ENCODE results near the gene PIGL. TPM values are rescaled to one million over a fixed set of nuclear protein-coding genes. Genes with fewer than 3 reads are reported as not detected.

Gene PIGL
- total RNA-seq, 1 donor from 2014 or later = 29.7 TPM

DNA sequence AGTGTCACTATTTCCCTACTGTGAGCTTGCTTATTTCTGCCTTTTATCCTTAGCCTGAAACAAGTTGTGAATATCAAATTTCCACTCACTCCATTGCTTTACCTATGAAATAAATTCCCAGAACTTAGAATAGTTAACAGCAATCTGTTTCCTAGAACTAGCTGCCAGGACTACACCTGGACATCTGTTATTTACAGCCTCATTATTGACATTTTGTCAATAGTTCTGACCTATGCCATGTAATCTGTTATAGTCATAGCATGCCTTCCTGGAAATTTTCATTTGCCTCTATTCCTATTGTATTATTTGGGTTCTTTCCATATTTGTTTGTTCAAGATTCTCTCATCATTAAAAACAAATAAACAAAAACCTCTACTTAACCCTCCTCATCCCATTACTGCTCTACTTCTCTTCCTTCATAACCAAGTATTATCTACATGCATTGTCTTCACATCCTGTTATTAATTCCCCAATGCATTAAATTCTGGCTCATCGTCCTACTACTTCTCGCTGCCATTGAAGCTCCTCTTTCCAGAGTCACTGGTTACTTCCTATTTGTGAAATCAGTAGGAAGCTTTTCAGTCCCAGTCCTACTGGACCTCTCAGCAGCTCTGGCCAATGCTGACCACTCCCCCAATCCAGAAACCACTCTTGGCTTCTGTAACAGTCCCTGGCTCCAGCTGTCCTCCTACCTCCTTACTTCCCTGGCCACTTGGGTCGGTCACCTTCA lies 55.3 kb downstream of the PIGL start:
- Mint-ChIP-seq H3K36me3 (peaks cover 5% of the 10 kb centered on the region), H3K4me1 (ENCODE audit: unreplicated experiment) (no peaks in the 10 kb centered on the region), H3K9me3 (peaks cover 8% of the 10 kb centered on the region), H3K27ac (no peak overlapping the region), H3K27me3 (no peaks in the 10 kb centered on the region), H3K4me3 (no peak overlapping the region)
- no peak for DNase-seq (ENCODE audit: extremely low spot score, unreplicated experiment)
- no peak for TF ChIP-seq CTCF (conservative IDR thresholded peaks at IDR 0.05)

DNA sequence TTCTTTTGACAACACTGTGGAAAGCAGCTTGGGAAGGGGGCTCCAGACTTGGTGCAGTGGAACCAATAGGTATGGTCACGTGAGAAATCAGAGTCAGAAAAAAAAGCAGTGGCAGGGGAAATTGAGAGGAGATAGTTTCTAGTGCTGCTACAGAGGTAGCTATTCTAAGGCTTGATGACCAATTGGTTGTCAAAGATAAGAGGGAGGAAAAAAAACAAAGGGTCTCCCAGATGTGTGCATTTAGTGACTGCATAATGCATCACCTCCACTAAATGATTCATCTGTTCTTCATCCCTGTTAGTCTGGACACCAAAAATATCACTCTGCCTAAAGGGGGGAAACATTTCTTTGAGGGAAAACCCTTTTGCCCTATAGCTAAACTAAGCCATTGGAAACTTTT lies 56.5 kb downstream of the PIGL start:
- TF ChIP-seq CTCF (conservative IDR thresholded peaks at IDR 0.05) = no peak
- peaks cover 8% of the 10 kb centered on the region for H3K9me3 Mint-ChIP-seq
- H3K4me3 Mint-ChIP-seq = no peak overlapping the region
- no peaks in the 10 kb centered on the region for H3K27me3 Mint-ChIP-seq
- H3K27ac Mint-ChIP-seq = no peak overlapping the region
- H3K36me3 Mint-ChIP-seq = peaks cover 6% of the 10 kb centered on the region
- H3K4me1 Mint-ChIP-seq (ENCODE audit: unreplicated experiment) = no peaks in the 10 kb centered on the region
- DNase-seq (ENCODE audit: extremely low spot score, unreplicated experiment) = no peak

DNA sequence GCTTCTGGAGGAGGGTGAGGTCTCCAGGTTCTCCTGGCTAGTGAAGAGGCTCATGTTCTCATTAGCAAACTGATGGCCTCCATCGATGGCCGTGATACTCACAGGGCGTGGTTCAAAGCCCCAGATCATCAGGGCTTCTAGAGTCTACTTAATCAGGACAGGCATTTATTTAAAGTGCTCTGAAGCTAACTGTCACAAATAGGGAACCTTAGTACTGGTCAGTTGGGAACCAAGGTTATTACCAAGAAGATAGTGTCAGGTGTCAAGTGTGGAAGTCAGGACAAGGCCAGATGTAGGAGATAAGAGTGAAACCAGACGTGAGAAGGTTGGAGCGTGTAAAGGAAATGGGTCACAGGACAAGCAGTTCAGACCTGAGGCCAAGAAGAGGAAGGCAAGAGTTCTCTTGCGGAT lies 56.9 kb downstream of the PIGL start:
- peaks cover 10% of the 10 kb centered on the region for H3K36me3 Mint-ChIP-seq
- H3K9me3 Mint-ChIP-seq = peaks cover 8% of the 10 kb centered on the region
- no peak for DNase-seq (ENCODE audit: extremely low spot score, unreplicated experiment)
- no peaks in the 10 kb centered on the region for H3K4me1 Mint-ChIP-seq (ENCODE audit: unreplicated experiment)
- no peaks in the 10 kb centered on the region for H3K27me3 Mint-ChIP-seq
- no peak for TF ChIP-seq CTCF (conservative IDR thresholded peaks at IDR 0.05)
- no peak overlapping the region for H3K27ac Mint-ChIP-seq
- no peak overlapping the region for H3K4me3 Mint-ChIP-seq

DNA sequence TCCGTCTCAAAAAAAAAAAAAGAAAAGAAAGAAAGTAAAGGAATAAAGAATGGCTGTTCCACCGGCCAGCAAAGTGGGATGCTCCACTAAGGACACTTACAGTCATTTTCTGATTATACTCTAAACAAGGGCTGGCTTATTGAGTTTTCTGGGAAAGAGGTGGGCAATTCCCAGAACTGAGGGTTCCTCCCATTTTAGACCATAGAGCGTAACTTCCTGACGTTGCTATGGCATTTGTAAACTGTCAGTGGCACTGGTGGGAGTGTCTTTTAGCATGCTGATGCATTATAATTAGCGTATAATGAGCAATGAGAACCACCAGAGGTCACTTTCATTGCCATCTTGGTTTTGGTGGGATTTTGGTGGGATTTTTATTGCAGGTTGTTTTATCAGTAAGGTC lies 58.0 kb downstream of the PIGL start:
- no peak overlapping the region for H3K27ac Mint-ChIP-seq
- H3K27me3 Mint-ChIP-seq = no peaks in the 10 kb centered on the region

GRCh38 chr17:16277163-16277562 lies 60.2 kb downstream of the PIGL start:
- Mint-ChIP-seq H3K36me3 (peaks cover 14% of the 10 kb centered on the region), H3K9me3 (peaks cover 8% of the 10 kb centered on the region), H3K4me3 (no peak overlapping the region), H3K4me1 (ENCODE audit: unreplicated experiment) (no peaks in the 10 kb centered on the region), H3K27ac (no peak overlapping the region), H3K27me3 (no peaks in the 10 kb centered on the region)
- no peak for DNase-seq (ENCODE audit: extremely low spot score, unreplicated experiment)
- TF ChIP-seq CTCF (conservative IDR thresholded peaks at IDR 0.05) = no peak

More for the DNA sequence above, 58.0 kb downstream of the PIGL start:
- no peak for TF ChIP-seq CTCF (conservative IDR thresholded peaks at IDR 0.05)
- Mint-ChIP-seq H3K4me1 (ENCODE audit: unreplicated experiment) (no peaks in the 10 kb centered on the region), H3K9me3 (peaks cover 8% of the 10 kb centered on the region), H3K36me3 (peaks cover 10% of the 10 kb centered on the region), H3K4me3 (no peak overlapping the region)
- DNase-seq (ENCODE audit: extremely low spot score, unreplicated experiment) = no peak

Data from type B pancreatic cell (in vitro differentiated cells).